DLD1 (cell line): ENCODE results near the gene EML1.

Source experiments
- in situ Hi-C: cut with HindIII; loops from 2 replicates; pipeline ENCODE4 v1.10.0; 2017; ENCODE audit warnings: low sequenced_read_pairs

The EML1 gene

DNA sequence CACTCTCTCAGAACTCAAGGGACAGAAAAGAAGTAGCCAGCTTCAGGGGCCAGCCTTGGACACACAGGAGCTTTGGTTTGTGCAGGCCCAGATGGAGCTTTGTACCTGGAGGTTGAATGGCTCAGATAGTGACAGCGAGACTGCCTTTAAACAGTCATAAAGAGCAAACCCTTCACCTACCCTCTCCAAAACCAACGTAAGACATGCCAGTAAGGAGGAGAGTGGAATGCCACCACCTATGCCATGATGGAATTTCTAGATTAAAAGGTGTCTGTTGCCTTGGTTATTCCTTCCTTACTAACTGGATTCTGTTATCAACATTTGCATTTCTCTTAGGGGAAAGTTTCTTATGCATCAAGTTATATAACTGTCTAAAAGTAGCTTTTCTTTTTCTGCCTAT, 98.1 kb downstream of the EML1 start:
- in situ Hi-C loops: no loop called here

DNA sequence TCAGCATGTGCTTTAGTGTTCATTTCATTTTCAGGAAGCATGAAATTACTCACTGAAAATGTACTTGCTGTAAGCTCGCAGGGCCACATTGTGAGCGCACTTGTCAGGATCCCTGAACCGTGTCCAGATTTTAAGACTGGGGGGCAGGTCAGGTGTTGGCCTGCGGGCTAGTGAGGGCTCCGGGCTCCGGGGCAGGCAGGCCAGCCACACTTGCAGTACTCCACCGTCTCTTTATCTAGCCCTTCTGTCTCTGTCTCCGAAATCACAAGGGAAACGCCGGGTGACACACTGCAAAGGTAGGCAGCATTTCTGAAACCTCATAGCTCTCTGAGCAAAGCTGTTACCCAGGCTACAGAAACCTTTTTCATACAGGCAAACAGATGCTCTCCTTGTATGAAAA, 98.7 kb downstream of the EML1 start:
- in situ Hi-C loops: no loop called here

DNA sequence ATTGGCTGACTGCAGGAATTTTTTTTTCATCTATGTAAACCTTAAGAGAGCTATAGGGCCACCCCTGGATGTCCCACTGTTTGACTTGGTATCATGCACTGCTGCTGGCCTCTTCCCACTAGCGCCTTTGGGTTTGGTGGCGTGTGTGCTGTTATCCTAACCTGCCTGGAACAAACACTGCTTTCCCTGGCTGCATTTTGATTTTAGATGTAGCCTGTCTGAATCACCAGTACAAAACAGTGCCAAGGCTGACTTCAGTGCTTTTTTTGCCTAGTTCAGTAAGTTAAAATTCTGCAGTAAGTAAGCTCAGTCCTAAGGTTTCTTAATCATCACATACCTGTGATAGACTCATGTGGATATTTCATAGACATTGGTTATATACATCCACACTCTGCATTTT, 99.2 kb downstream of the EML1 start:
- in situ Hi-C loops: no loop called here

DNA sequence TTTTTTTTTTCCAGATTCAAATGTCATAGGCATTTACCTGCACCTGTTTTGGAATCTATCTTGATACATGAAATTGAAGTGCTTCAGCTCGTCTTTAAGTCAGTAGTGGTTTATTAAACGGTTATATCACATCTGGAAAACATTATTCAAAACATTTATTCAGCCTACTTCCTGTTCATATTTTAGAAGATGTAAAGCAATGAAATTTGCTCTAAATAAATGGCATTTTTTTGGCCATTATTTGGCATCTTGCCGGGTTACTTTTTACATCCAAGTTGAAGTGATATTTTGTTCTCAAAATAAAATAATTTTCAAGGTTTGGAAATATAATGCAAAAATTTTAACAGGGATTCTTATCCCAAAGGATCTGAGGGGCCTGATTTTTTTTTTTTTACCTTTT, 103.1 kb downstream of the EML1 start:
- in situ Hi-C loops: no loop called here

DNA sequence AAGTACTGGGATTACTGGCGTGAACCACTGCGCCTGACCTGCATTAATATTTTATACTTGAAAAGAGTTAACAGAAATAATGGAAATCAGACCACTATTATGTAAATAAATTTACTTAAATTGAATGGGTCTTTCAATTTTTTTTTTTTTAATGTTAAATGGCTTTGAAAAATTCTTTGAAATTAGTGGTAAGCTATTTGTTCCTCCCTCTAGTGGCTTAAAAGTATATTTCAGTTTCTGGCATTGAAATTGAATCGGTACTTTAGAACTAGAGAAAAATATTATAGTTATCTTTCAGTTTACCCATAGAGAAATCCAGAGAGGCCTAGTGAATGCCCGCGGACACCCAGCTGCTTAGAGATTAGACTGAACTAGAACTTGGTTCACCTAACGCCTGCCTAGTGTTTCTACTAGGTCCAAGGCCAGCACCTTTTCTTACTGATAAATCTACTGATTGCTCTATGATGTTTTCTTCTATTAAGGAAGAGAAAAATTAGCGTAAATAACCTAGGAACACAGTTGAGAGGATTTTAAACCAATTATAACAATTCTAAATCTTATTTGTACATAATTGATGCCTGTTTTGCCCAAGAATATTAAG, 106.5 kb downstream of the EML1 start:
- in situ Hi-C loops: no loop called here

DNA sequence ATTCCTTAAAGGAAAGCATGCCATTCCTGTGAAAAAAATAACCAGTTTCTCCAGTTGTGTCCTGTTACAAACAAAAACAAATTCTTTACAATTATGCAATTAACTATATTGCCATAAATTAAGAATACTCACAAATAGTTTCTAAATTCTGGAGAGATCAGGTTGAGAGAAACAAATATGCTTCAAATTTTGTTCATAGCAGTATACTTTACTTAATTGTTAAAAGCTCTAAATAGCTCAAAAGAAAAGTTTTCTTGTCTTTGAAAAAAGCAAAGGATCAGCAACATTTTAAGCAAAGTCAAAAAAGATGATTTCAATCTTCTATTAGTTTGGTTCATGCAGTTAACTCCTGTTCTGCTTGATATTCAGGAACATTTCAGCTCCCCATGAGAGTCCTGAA, 109.7 kb downstream of the EML1 start:
- in situ Hi-C loops: no loop called here

DNA sequence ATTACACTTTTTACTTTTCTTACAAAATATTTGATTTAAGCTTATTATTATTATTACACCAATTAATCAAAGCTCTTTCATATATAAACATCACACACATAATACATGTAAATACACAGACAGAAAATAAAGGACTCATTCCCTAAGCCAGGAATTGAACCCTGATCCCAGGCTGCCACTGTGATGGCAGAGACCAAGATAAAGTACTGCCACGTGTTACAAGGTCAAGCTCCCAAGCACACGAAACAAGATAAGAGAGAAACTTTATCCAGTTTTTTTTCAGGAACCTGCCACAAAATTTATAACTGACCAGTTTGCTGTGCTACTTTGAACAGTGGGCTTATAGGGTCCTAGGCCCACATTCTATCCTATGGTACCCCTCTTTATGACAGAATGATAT, 111.3 kb downstream of the EML1 start:
- in situ Hi-C loops: no loop called here

DNA sequence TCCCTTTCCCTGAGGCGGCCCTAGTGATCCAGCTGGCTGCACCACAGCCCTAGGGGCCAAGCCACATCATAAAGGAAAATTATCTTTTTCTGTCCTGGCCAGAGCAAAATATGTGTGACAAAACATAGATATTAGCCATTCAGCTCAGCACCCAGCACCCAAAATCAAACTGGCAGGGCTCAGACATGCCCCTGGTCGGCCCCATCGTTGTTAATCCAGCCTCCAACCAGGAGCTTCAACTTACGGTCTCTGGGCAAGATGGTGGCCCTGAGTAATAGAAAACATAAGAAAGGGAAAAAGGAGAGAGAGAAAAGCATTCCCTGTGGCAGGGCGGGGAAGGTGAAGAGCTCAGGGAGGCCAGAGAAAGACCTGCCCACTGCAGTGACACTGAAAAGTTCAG, 111.9 kb downstream of the EML1 start:
- in situ Hi-C loops: no loop called here

DNA sequence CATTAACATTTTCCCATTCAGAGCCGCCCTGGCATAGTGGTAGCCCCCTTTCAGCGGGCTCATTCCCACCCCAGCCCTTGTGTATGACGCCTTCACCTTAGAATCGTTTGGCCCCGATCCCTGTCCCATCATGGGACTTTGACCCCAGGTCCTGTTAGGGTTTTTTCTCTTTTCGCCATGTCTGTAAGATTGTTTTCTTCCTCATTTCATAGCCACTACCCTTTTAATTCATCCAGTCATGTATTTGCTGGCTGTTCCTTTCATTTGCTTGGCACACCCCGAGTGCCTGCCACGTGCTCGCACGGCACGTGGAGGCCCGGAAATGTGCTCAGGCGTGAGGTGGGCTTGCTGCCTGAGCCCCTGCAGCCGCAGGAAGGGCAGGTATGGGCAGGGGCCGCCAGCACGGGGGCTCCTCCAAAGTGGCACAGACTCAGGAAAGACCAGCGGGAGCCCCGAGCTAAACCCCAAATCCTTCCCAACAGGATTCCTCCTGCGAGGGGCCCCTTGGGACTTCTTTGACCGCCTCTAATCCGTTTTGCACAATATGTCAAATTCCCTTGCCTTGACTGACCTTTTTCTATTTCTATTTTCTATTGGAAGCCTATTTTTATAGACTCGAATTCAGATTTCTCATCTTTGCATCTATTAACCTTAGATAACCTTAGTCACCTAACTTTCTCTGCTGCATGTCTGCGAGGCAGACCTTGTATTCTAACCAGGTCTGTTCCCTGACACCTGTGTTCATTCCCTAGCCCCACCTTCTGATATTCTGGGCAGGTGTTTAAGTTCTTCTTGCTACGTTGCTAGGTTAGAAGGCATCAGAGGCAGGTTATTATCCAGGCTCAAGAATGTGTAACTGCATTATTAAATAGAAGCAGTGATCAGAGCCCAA, 114.8 kb downstream of the EML1 start:
- in situ Hi-C loops: no loop called here

DNA sequence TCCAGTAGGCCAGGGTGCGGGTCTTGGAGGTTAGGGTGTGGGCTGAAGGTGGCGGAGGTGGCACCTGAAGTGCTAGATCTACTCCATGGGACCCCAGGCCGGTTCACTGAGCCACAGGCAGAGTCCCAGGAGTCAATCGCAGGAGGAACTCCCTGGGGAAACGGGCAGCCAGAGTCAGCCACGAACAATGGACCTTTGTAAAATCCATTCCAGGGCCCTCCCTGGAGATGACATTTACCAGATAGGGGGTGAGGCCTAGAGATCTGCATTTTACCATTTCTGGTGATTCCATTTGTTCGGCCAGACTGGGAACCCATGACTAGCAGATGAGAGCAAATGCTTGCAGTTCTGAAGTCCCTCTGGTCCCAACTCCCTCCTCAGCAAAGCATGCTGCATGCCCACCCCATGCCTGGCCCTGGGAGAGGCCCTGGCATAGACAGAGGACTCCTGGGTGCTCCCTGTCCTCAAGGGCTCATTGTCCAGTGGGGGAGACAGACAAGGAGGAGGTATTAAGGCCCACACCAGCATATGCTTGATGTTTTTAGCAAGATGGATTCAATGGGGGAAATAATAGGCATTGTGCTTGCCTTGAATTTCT, 115.5 kb downstream of the EML1 start:
- in situ Hi-C loops: no loop called here

DNA sequence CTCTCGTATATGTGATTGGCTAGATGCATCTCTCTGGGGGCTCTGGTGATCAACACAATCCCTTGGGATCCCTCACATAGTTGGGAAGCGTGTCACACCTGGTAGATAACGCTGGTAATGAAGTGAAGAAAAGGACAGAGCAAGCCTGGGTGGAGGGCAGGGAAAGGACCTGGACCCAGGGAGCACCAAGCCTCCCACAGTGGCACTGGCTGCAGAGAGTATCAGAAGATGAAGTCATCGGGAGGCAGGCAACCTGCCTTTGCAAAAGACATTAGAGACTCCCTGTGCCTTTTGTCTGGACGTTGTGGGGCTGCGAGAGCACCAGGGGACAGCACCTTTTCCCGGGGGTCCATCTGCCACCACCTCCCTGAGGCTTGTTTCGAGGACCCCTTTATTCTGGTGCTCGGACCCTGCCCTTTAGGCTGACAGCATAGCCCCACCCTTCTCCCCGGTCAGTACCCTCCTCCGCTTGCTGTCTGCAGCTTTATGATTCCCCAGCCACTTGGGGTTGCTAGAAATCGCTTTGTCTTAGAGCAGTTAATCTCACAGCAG, 116.4 kb downstream of the EML1 start:
- in situ Hi-C loops: no loop called here

DNA sequence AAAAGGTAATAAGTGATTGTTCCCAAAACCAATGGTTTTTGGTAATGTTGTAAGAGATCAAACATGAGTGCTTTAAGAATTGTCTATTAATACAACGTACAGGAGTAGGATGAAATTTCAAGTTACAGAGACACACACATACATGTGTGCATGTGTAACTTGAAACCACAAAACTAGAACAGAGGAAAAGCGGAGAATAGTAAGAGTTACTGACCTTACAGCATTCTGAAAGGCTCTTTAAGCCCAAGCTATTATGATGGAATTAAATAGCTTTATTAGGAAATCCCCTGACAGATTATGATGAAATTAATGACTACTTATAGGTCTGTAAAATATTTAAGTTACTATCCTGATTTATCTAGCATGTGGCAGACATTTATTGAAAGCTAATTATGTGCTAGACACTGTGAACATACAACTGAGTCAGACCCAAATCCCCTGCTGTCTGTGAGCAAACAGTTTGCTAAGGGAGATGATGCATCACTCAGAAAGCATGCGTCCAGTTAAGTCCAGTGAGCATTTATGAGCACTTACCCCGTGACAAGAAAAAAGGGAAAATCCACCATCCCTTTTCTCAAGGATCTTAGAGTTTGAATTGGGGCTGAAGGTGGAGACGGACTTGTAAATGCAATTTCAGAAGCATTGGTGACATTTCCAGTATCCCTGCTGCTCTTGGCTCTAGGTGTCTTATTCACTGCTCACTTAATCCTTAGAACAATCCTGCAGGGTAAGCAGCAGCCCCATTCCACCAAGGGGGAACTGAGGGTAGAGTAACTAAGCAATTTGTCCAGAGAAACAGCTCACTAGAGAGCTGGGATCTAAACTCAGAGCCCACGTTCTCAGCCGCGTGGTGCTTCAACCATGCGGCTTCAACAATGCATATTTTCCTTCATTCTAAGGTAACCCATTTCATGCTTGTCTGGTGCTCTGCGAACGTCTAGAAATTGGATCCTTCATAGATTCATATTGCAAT, 117.4 kb downstream of the EML1 start:
- in situ Hi-C loops: no loop called here

DNA sequence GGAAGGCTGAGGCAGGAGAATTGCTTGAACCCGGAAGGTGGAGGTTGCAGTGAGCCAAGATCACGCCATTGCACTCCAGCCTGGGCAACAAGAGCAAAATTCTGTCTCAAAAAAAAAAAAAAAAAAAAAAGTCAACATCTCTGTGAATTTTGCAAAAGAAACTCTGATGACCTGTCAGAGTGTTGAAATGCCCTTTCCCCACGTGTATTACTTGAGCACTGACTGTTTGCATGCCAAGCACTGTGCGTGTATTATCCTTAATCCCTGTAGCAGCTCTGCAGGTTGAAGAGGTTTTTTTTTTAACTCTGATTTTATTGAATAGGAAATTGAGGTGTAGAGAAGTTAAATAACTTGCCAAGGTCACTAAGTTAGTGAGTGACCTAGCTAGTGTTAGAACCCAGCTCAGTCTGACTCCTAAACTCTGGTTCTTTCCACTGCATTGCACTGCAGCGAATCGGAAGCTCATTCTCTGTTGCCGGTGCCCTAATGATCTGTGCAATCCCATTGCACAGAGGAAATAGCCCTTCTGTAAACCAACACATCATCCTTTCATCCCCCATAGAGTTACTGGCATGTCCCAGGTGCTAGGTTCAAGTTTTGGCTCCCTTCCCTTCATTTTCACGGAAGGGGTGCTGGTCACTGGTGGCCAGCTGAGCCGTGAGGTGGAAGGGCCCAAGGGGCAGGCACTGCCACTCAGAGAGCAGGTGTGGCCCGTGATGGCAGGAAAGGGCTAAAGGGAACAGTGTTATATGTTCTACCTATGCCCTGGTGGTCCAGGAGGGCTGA, 122.3 kb downstream of the EML1 start:
- in situ Hi-C loops: no loop called here

DNA sequence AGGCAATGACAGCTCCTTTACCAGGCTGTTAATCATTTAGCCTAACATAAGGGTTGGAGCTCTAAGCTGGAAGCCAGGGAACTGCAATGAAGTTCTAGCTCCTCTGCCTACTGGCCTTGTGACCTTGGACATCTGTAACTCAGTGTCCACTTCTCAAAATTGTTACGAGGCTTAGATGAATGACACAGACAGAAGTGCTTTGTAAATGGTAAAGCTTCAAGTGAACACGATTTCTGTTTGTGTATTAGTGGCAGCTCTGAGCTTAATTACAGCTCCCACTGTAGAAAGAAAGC, 122.8 kb downstream of the EML1 start:
- in situ Hi-C loops: no loop called here

DNA sequence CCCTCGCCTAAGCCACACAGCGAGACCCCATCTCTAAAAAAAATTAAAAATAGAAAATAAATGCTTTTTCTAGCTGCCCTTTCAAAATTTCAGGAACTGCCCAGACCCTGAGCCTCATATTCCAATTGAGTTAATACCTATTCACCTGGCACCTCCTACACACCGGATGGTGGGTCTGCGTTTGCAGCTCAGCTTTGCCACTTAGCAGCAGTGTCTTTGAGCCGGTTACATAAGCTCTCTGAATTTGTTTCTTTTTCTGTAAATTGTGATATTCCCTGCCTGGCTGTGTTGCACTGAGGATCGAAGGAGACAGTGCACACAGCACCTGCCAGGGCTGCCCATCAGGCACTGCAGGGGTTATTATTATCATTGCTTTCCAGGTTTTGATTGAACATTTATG, 125.6 kb downstream of the EML1 start:
- in situ Hi-C loops: no loop called here

DNA sequence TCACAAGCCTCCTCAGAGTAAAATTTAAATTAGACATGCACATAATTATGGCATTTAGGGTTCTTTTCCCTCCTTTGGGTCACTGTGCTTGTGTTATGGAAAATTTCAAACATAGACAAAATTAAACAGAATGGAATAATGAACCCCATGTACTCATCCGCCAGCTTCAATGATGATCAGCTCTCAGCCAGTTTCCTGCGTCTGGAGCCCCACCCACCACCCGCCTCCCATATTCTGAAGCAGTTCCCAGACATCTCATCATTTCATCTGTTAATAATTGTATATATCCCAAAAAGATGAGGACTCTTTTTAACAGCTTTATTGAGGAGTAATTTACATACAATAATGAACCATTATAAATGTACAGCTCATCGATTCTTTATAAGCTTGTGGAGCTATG, 128.2 kb downstream of the EML1 start:
- in situ Hi-C loops: no loop called here

DNA sequence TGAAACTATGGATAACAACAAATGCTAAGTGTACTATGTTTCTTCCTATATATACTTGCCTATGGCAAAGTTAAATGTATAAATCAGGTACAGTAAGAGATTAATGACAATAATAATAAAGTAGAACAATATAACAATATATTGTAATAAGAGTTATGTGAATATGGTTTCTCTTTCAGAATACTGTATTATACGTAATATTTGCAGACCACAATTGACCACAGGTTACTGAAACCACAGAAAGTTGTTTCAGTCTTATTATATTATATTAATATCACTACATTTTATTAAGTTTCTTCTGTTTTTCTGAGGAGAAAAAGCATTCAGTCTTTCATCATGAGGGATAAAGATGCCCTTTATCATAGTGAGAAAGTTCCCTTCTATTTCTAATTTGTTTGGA, 131.2 kb downstream of the EML1 start:
- in situ Hi-C loops: no loop called here

DNA sequence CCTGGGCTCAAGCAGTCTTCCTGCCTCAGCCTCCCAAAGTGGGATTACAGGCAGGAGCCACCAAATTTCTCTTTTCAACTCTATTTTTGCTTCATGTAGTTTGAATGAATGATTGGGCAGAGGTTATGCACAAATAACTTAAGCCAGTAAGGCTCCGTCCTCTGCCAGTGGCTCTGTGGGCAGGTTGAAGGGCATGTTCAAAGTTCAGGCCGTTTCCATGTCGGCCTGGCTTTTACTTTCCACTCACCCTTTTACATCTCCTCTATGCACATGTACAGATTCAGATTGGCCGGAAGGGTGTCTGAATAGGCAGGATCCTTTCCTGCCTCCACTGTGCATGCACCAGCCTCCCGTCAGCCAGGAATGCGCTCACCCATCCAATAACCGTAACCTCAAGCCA, 132.3 kb downstream of the EML1 start:
- in situ Hi-C loops: no loop called here

DNA sequence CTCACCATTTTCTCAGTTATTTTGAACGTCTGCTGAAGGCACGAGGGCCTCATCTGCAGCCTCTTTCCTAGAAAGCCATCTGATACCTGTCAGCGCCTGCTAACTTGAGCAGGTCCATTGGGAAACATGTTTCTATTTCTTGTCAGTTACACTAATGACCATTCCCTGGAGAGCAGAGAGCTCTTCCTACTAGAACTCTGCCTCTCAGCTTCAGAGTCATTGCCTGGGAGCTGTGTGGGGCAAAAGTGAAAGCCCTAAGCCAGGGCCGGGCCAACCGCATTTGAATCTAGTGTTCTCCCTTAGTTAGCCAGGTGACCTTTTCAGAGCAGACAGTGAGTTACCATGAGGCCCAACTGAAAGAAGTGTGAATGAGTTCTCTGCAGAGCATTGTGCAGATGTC, 135.8 kb downstream of the EML1 start:
- in situ Hi-C loops: no loop called here

DNA sequence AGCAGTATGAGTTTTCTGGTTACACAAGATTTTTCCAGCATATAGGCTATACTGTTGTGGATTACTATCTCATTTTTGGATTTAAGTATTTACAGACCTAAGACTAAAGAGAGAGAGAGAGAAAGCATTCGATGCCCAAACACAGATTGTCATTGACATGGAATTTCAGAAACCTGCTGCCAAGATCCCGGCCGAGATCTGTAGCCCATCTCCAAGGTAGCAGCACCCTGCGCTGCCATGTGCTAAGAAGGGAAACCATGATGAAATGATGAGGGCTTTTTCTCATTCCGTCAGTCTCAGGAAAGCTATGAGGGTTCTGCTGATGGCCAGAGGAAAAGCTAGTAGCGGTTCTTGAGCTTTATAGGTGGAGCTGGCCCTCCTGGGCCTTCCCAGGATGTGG, 136.4 kb downstream of the EML1 start:
- in situ Hi-C loops: no loop called here
